ENCODE measurements around the gene MYH14. TPM values are rescaled to one million over a fixed set of nuclear protein-coding genes. Genes with fewer than 3 reads are reported as not detected.
A peak's percentile ranks its signal among the peaks of the same experiment; 100 is the strongest.

The MYH14 gene
- total and polyA plus RNA-seq, 10 of the 15 experiments (the other 5 are each of a cell fraction or from before 2014, with no cell fraction given): 0.06 to 0.69 (median 0.15) TPM; not detected in 4

- no TSS peak for BruUV-seq (replicated peaks)
- ChIA-PET CTCF (interaction anchor here (1.0 to 2.9 kb wide), 2 partner anchors 10 to 183 kb away, joined by 3 to 11 read pairs; no protein-coding TSS in a partner anchor), POLR2A (interaction anchor here (3.1 kb wide), 1 partner anchor 11 kb away, joined by 30 read pairs; no protein-coding TSS in a partner anchor), SMC1A (ENCODE audit: uncharacterized antibody, unreplicated experiment) (interaction anchor here (2.7 to 3.7 kb wide), 3 partner anchors 10 to 26 kb away, joined by 8 to 49 read pairs (median 13); no protein-coding TSS in a partner anchor), RAD21 (ENCODE audit: unreplicated experiment) (no interaction called here)
- DNase-seq (ENCODE audit: low read depth, low spot score) (no peak), FAIRE-seq (no peak), ATAC-seq (no peak)
- Histone ChIP-seq H3K9me3 (replicated peaks; ENCODE audit: control insufficient read depth, insufficient read depth, low read length) (no peaks in the 10 kb centered on the region; the same call in 2 of the 3 replicates), H3K4me3 (peak overlapping the region; percentile 66), H3K27me3 (replicated peaks in 1 of 2; ENCODE audit: control insufficient read depth in 2 of 2, insufficient read depth in 2 of 2, low read length in 1 of 2) (peaks cover 0 to 11% of the 10 kb centered on the region in 2 experiments; a peak in 3 of 4 replicates), H3K4me2 (ENCODE audit: control insufficient read depth, insufficient read depth) (peak overlapping the region; percentile 95), H3K27ac (ENCODE audit: control insufficient read depth, insufficient read depth) (peak overlapping the region; percentile 74), H3K4me1 (ENCODE audit: control insufficient read depth, insufficient read depth, low read length) (peaks cover 31% of the 10 kb centered on the region), H2AFZ (ENCODE audit: control insufficient read depth, low read depth, low read length) (no peak overlapping the region), H3K79me2 (ENCODE audit: control insufficient read depth, insufficient read depth, low read length) (no peaks in the 10 kb centered on the region), H4K20me1 (ENCODE audit: control insufficient read depth, insufficient read depth) (no peaks in the 10 kb centered on the region), H3K9ac (ENCODE audit: control insufficient read depth, insufficient read depth, low read length) (peak overlapping the region; percentile 36), H3K36me3 (ENCODE audit: control insufficient read depth in 2 of 2, insufficient read depth in 2 of 2, low read length in 1 of 2) (peaks cover 5 to 12% of the 10 kb centered on the region in 2 experiments; a peak in 3 of 4 replicates)
- 0% methylated on average over 8 of the region's 10 CpGs for WGBS (ENCODE audit: insufficient coverage, insufficient replicate concordance, low lambda C conversion rate, missing lambda C conversion rate)
- 0 out of 4 replicates have a peak, but pooled peaks of 1 of the 2 experiments have one; percentile 15 for TF ChIP-seq IKZF2 (IDR thresholded peaks at IDR 0.05)
- TF ChIP-seq ZNF24 (IDR thresholded peaks at IDR 0.05): no peak
- TF ChIP-seq CHD2 (IDR thresholded peaks at IDR 0.05; ENCODE audit: borderline replicate concordance, low read depth, low read length): no peak
- 0 out of 2 replicates have a peak, but pooled peaks have one; percentile 13 for TF ChIP-seq YBX1 (IDR thresholded peaks at IDR 0.05)
- TF ChIP-seq ELK1 (IDR thresholded peaks at IDR 0.05; ENCODE audit: low read depth, low read length): no peak
- peak; percentile 17; the same call in 1 of the 2 replicates for TF ChIP-seq NBN (IDR thresholded peaks at IDR 0.05)
- intact Hi-C loops (cut with micrococcal nuclease; ENCODE audit: unreplicated experiment): no loop called here
- in situ Hi-C loops (cut with MboI): loop anchor here (25.0 kb wide), 1 partner anchor 1031 kb away; the partner anchor contains the start of genes CLDND2, ETFB and NKG7
These were observed 128.0 kb downstream of the MYH14 start for GRCh38 chr19:50331221-50331993.

Data from GM12878 (cell line).